HCT116 (cell line): ENCODE results near the gene KCND3.

Experiments
- CBX3 ChIP-seq: IDR thresholded peaks from 2 replicates; pipeline ENCODE4 v1.6.1; 2012; ENCODE audit warnings: low read depth
- CTCF ChIP-seq, 3 experiments: fragments of 200-600 bp in 1 of 3; sonication (generic) in 1 of 3; IDR thresholded peaks in 2 of 3; conservative IDR thresholded peaks in 1 of 3; 2 replicates each; pipeline ENCODE4 v1.5.1; 2012 to 2017; ENCODE audit warnings: low read depth in 2 of 3, low read length in 2 of 3, antibody characterized with exemption in 1 of 3, borderline replicate concordance in 1 of 3, control low read depth in 1 of 3, mild to moderate bottlenecking in 1 of 3, mixed read lengths in 1 of 3, mixed run types in 1 of 3, moderate library complexity in 1 of 3; ENCODE audit not compliant: insufficient read depth in 1 of 3
- EGR1 ChIP-seq: IDR thresholded peaks from 2 replicates; pipeline ENCODE4 v1.6.1; 2012; ENCODE audit warnings: low read depth
- ELF1 ChIP-seq: IDR thresholded peaks from 2 replicates; pipeline ENCODE4 v1.6.1; 2012; ENCODE audit warnings: low read depth, borderline replicate concordance
- EZH2 ChIP-seq: fragments of 200-600 bp; sonication (generic); IDR thresholded peaks from 2 replicates; pipeline ENCODE4 v1.6.1; 2017; ENCODE audit warnings: antibody characterized with exemption, mixed run types
- EZH2phosphoT487 ChIP-seq: fragments of 200-600 bp; IDR thresholded peaks from 2 replicates; pipeline ENCODE4 v1.6.1; 2018; ENCODE audit warnings: antibody characterized with exemption, borderline replicate concordance
- POLR2A ChIP-seq: IDR thresholded peaks from 2 replicates; pipeline ENCODE4 v1.7.0; 2011; ENCODE audit warnings: borderline replicate concordance; ENCODE audit not compliant: insufficient read depth, insufficient read length; ENCODE audit errors: extremely low read depth
- POLR2AphosphoS5 ChIP-seq: IDR thresholded peaks from 2 replicates; pipeline ENCODE4 v1.6.1; 2011; ENCODE audit warnings: mild to moderate bottlenecking, low read depth, low read length, moderate library complexity
- RAD21 ChIP-seq: IDR thresholded peaks from 2 replicates; pipeline ENCODE4 v1.6.1; 2012; ENCODE audit warnings: low read depth, mild to moderate bottlenecking
- SIN3A ChIP-seq: IDR thresholded peaks from 2 replicates; pipeline ENCODE4 v1.6.1; 2012; ENCODE audit warnings: low read depth
- SRF ChIP-seq: IDR thresholded peaks from 2 replicates; pipeline ENCODE4 v1.6.1; 2012; ENCODE audit warnings: low read depth
- TCF7L2 ChIP-seq: IDR thresholded peaks from 2 replicates; pipeline ENCODE4 v1.7.0; 2011; ENCODE audit warnings: borderline replicate concordance, inconsistent platforms; ENCODE audit not compliant: insufficient read depth, insufficient read length; ENCODE audit errors: extremely low read depth
- YY1 ChIP-seq: IDR thresholded peaks from 2 replicates; pipeline ENCODE4 v1.6.1; 2011; ENCODE audit warnings: low read length, low read depth, moderate library complexity, mild to moderate bottlenecking; ENCODE audit not compliant: insufficient replicate concordance; ENCODE audit errors: extremely low read depth
- ZNF274 ChIP-seq: fragments of 200-500 bp; sonication (Bioruptor generic); IDR thresholded peaks from 2 replicates; pipeline ENCODE4 v1.6.1; 2014; ENCODE audit warnings: mild to moderate bottlenecking, low read depth, low read length, inconsistent platforms

GRCh38 chr1:111798580-111798979 is 190.9 kb downstream of the KCND3 start:
- TF ChIP-seq CTCF (IDR thresholded peaks at IDR 0.05 in 2 of 3, conservative IDR thresholded peaks at IDR 0.05 in 1 of 3; ENCODE audit: borderline replicate concordance in 1 of 3, insufficient read depth in 1 of 3, low read depth in 2 of 3, low read length in 2 of 3): no peak
- TF ChIP-seq SRF: no peak
- no peak for TF ChIP-seq CBX3
- no peak for TF ChIP-seq YY1
- no peak for TF ChIP-seq POLR2AphosphoS5
- TF ChIP-seq EZH2: no peak
- TF ChIP-seq ZNF274: no peak
- TF ChIP-seq EGR1: no peak
- no peak for TF ChIP-seq TCF7L2
- TF ChIP-seq RAD21: no peak
- TF ChIP-seq SIN3A: no peak
- TF ChIP-seq EZH2phosphoT487: no peak
- no peak for TF ChIP-seq ELF1
- TF ChIP-seq POLR2A: no peak
